Epidermal melanocyte (primary cell): ENCODE results near the gene UBE2N.
"Not testable (repeated sequence)": the region's sequence is repeated elsewhere in the genome, so short reads cannot be mapped to it uniquely, and the experiment has no call there.

Experiments
- DNase-seq: peaks from one replicate; pipeline ENCODE4 v3.0.0; 2011; ENCODE audit warnings: low spot score; ENCODE audit not compliant: insufficient read length

Gene UBE2N

GRCh38 chr12:93412396-93412795 is 29.4 kb downstream of the UBE2N start:
- not testable (repeated sequence) for DNase-seq

- DNase-seq, result not testable (repeated sequence)
Measured at GRCh38 chr12:93411060-93411459, 30.7 kb downstream of the UBE2N start.

- not testable (repeated sequence) for DNase-seq
Measured at GRCh38 chr12:93409343-93410187, 32.2 kb downstream of the UBE2N start.

- DNase-seq, result no peak
Measured at GRCh38 chr12:93408813-93409212, 32.9 kb downstream of the UBE2N start.

DNA sequence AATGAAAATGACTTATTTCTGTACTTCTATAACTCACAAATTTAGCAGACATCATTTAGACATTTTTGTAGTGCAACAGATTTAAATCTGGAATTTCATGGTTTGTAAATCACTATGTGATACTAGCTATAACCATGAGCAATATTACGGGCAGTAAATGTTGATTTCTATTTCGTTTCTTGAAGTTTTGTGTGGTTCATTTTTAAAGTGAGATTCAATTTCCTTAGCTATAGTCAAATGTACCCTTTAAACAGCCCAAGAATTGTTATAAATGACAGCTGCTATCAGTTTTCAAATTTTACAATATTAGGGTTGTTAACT is 33.8 kb downstream of the UBE2N start:
- DNase-seq, result no peak

- no peak for DNase-seq
Measured at GRCh38 chr12:93407054-93407962, 34.4 kb downstream of the UBE2N start.

GRCh38 chr12:93404961-93405849 is 36.5 kb downstream of the UBE2N start:
- DNase-seq, result no peak

DNA sequence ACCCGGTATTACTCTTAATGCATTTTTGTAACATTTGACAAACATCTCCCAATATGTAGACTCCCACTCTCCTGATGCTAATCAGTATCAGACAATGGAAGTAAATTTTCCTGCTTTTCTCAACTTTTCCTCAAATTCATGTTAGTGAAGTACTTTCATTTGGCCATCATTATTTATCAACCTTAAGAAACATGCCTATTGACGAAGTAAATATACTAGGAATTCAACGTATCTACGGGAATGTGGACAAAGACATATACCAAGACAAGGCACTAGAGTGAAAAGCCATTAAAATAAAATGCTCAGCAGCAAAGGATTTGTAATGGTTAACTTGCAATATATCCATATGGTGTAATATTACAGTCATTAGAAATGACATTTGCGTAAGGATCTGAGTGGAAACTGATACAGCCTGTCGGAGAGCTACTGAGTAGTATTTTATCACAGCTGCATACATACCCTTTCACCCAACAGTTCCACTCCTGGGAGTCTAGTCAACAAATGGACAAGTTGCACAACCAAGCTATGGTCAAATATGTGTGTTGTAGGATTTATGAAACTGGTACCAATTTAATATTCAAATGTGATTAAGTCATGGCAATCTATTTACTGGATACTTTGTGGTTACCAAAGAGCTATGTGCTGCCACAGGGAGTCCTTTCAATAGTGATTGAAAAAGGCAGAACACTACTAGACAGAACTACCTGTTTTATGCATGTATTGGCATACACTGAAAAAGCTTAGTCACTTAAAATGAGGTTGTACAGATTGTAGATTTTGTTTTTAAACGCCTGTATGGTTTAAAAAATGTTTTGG is 37.6 kb downstream of the UBE2N start:
- no peak for DNase-seq

DNA sequence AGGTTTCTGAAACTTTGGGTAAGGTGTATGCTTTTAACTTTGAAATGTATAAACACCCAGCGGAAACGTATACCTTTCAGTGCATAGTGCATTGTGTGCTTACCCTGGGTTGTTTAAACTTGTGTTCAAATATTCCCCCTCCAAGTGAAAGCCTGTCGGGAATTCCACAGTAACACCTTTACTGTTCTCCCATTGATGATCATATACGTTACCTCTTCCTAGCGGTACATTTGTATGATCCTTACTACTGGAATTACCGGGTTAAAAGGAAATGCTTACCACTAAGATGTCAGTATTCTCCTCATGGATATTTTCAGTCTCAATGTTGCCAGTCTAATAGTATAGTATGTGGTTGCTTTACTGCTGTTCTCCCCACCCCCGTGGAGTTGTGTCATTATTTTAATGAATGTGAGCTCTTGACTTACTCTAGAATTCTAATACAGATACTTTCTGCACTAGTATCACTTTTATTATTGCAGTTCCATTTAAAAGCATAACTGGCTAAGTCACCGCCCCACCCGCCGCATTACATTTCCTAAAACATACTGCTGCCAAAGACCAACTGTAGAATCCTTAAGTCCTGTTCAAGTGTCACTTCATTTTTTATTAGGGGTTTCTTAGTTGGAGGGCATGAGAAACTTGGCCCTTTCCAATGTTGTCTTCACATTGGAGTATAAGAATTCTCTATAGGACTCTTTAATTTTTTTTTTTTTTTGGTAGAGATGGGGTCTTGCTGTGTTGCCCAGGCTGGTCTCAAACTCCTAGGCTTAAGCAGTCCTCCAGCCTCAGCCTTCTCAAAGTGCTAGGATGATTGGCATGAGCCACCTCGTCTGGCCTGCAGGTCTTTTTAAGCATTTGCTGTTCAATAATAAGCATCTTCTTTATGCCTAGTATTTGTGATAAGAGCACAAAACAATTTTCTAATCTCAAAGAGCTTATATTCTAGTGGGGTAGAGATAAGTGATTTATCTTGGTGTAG is 39.1 kb downstream of the UBE2N start:
- DNase-seq, result no peak

DNA sequence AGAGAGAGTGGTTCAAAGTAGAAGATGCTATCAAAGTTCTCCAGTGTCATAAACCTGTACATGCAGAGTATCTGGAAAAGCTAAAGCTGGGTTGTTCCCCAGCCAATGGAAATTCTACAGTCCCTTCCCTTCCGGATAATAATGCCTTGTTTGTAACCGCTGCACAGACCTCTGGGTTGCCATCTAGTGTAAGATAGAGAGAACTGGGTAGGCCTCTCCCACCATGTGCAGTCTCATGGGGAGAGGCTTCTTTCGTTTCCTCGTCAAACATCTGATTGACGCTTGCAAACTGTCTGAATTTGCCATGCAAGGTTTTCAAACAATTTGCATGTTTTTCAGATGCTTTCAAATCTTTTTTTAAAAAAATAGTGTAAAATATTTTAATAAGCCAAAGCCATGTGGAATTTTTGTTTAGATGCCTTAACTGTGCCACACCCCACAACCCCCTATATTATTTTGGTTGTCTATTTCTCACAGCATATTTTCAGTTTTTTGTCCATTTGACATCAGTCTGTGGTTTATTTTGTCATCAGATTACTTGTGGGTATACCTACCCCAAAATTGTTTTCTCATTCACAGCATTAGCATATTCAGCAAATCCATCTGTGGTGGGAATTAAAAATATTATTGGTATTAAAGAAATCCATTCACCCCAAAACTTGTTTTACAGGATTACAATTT is 42.4 kb downstream of the UBE2N start:
- DNase-seq, result not testable (repeated sequence)

GRCh38 chr12:93397412-93397811 is 44.3 kb downstream of the UBE2N start:
- no peak for DNase-seq

- no peak for DNase-seq
Measured at GRCh38 chr12:93393425-93393824, 48.3 kb downstream of the UBE2N start.

DNA sequence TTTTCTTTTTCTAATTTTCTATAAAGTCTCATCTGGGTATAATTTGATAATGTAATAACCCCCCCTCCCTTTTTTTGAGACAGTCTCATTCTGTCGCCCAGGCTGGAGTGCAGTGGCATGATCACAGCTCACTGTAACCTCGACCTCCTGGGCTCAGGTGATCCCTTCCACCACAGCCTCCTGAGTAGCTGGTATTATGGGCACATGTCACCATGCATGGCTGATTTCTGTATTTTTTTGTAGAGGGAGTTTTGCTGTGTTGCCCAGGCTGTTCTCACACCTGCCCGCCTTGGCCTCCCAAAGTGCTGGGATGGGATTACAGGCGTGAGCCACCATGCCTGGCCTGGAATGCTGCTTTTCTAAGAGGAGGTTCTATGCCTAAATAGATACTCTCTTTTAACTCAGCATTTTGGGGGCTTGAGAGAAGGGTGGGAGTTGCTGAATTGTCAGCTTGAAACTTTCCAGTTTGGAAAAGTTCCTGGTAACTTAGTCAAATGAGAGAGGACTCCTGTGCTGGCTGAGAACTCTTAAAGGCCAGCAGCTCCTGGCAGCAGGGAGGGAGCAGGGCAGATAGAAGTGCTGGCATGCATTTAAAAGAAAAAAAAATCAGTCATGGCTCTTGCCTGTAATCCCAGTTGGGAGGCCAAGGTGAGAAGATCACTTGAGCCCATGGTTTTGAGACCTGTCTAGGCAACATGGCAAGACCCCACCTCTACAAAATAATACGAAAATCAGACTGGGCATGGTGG is 51.0 kb downstream of the UBE2N start:
- DNase-seq, result no peak

DNA sequence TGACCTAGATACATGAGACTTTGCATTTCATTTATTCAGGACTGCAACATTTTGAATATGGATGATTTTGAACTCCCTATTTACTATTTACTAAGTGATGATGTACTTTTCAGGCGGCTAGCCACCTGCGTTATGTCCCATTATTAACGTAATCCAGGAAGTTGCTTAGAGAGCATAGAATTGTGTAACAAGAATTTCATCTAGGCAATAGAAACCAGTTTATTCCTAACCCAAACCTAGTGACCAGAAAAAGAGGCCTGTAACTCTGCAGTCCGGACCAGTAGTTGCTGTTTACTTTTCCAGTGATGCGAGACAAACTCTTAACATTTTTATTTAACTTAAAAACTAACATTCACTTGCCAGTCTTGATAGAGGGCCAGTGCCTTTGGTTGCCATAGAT is 51.7 kb downstream of the UBE2N start:
- DNase-seq, result no peak

- DNase-seq, result no peak
Measured at GRCh38 chr12:93387780-93388179, 54.0 kb downstream of the UBE2N start.

- DNase-seq, result not testable (repeated sequence)
Measured at GRCh38 chr12:93381976-93382437, 59.7 kb downstream of the UBE2N start.

DNA sequence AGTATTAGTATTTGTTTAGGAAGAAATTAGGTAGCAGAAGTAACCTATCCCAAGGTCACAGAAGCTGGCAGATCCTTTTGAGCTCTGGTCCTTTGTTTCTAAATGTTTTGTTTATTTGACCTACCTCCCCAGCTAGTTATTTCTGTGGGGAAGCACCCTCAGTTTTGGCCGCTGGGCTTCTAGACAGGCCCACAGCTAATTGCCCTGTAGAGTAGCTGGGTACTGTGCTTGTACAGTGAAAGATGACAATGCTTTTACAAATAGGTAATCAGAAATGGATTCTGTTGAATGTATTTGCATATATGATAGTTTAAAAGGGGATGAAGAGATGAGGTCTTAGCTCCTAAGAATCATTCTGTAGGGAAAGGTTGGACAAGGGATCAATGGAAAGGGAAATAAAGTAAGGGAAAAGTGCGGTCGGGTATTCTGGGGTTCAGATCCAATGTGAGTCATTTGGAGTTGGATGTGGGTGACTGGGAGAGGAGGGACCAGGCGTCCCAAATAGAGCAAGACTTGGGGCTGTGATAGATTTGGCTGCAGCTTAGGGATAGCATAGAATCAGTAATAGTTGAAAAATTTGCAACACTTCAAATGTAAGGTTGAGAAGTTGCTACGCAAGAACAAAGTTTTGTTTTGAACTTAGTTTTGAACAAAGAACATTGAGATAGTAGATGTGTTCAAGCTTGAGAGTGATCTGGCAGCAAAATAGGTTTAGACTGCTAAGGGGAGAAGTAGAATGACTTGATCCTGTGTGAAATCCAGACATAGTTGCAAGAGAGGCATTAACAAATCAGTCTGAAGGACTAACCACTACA is 60.4 kb downstream of the UBE2N start:
- no peak for DNase-seq
